ENCODE data around the gene IFIT1B. TPM values are rescaled to one million over a fixed set of nuclear protein-coding genes. Genes with fewer than 3 reads are reported as not detected.

Gene IFIT1B
- total RNA-seq, 1 experiment from 2014 or later = not detected

DNA sequence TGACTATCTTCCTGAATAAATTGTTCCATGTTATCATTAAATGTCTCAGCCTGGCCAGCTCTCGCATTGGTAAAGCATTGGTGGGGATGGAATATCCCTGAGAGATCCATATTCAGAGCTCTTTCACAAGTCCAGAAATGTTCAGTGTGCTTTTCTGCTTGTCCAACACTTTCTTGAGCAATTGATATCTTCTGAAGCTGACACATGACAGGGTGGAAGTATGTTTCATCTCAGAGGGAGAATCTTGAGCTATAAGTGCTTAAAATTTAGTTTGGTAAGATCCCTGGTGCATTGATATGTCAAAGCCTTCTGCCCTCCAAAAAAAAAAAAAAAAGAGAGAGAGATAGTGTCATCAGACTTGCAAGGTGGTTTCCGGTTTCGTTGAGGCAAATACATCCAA, 42.6 kb upstream of the IFIT1B start:
- TF ChIP-seq EZH2 (IDR thresholded peaks at IDR 0.05; ENCODE audit: borderline replicate concordance, low read depth, low read length, poor library complexity, severe bottlenecking) = no peak
- TF ChIP-seq, protein P1, sequence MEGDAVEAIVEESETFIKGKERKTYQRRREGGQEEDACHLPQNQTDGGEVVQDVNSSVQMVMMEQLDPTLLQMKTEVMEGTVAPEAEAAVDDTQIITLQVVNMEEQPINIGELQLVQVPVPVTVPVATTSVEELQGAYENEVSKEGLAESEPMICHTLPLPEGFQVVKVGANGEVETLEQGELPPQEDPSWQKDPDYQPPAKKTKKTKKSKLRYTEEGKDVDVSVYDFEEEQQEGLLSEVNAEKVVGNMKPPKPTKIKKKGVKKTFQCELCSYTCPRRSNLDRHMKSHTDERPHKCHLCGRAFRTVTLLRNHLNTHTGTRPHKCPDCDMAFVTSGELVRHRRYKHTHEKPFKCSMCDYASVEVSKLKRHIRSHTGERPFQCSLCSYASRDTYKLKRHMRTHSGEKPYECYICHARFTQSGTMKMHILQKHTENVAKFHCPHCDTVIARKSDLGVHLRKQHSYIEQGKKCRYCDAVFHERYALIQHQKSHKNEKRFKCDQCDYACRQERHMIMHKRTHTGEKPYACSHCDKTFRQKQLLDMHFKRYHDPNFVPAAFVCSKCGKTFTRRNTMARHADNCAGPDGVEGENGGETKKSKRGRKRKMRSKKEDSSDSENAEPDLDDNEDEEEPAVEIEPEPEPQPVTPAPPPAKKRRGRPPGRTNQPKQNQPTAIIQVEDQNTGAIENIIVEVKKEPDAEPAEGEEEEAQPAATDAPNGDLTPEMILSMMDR (conservative IDR thresholded peaks at IDR 0.05; ENCODE audit: low read depth, low read length) = no peak
- DNase-seq (ENCODE audit: low spot score) = no peak
- Histone ChIP-seq H3K27me3 (replicated peaks; ENCODE audit: insufficient read depth, low read depth, low read length, poor library complexity) (no peaks in the 10 kb centered on the region), H3K36me3 (ENCODE audit: insufficient read depth, low read length, poor library complexity, severe bottlenecking) (no peaks in the 10 kb centered on the region), H3K27ac (ENCODE audit: low read depth, low read length, poor library complexity, severe bottlenecking) (no peak overlapping the region), H3K4me1 (ENCODE audit: insufficient read depth, low read length, poor library complexity, severe bottlenecking) (peaks cover 19% of the 10 kb centered on the region), H3K4me3 (ENCODE audit: low read depth, low read length, poor library complexity, severe bottlenecking) (no peak overlapping the region), H3K9me3 (ENCODE audit: low read depth, low read length, poor library complexity, severe bottlenecking) (no peaks in the 10 kb centered on the region)
- intact Hi-C loops (cut with micrococcal nuclease; ENCODE audit: unreplicated experiment) = no loop called here
- ChIA-PET POLR2A (ENCODE audit: low non-redundant PET) (no interaction called here), CTCF (no interaction called here)
- BruUV-seq (replicated peaks) = no TSS peak

DNA sequence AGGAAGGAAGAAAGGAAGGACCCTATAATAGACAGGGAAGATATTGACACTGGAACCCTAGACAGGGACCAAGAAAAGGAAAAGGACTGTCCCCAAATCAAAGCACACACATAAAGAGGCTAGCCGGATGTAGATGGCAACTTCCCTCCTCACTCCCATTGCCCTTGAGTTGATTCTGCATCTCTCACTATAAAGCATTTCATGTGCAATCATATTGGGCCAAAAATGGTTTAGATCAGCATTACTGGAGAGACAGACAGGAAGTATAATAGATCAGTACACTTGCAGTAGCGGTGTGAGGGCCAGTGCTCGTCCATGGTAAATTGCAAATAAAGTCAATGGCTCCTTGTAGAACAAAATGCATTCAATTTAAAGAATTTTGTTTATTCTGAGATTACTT, 41.6 kb upstream of the IFIT1B start:
- H3K9me3 ChIP-seq (ENCODE audit: low read depth, low read length, poor library complexity, severe bottlenecking) = no peaks in the 10 kb centered on the region
- TF ChIP-seq, protein P1 (conservative IDR thresholded peaks at IDR 0.05; ENCODE audit: low read depth, low read length) = no peak
- no peak for TF ChIP-seq EZH2 (IDR thresholded peaks at IDR 0.05; ENCODE audit: borderline replicate concordance, low read depth, low read length, poor library complexity, severe bottlenecking)
- ChIA-PET CTCF (no interaction called here), POLR2A (ENCODE audit: low non-redundant PET) (no interaction called here)
- no peaks in the 10 kb centered on the region for H3K27me3 ChIP-seq (replicated peaks; ENCODE audit: insufficient read depth, low read depth, low read length, poor library complexity)
- peaks cover 19% of the 10 kb centered on the region for H3K4me1 ChIP-seq (ENCODE audit: insufficient read depth, low read length, poor library complexity, severe bottlenecking)
- H3K4me3 ChIP-seq (ENCODE audit: low read depth, low read length, poor library complexity, severe bottlenecking) = no peak overlapping the region
- no peak for DNase-seq (ENCODE audit: low spot score)
- H3K27ac ChIP-seq (ENCODE audit: low read depth, low read length, poor library complexity, severe bottlenecking) = no peak overlapping the region
- intact Hi-C loops (cut with micrococcal nuclease; ENCODE audit: unreplicated experiment) = no loop called here
- no peaks in the 10 kb centered on the region for H3K36me3 ChIP-seq (ENCODE audit: insufficient read depth, low read length, poor library complexity, severe bottlenecking)
- no TSS peak for BruUV-seq (replicated peaks)

DNA sequence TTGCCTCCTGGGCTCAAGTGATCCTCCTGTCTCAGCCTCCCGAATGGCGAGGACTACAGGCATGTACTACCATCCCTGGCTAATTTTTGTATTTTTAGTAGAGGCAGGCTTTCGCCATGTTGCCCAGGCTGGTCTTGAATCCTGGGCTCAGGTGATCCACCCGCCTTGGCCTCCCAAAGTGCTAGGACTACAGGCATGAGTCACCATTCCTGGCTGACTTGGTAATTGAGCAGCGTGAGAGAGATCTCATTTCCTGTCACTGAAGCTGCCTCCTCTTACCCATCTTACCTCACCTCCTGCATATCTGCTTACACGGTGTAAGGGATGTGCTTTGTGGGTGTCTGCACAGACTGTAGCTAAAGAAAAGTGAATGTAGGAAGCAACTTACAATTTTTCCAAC, 40.4 kb upstream of the IFIT1B start:
- ChIA-PET POLR2A (ENCODE audit: low non-redundant PET) (no interaction called here), CTCF (no interaction called here)
- peak; percentile 51 for DNase-seq (ENCODE audit: low spot score)
- BruUV-seq (replicated peaks) = no TSS peak
- Histone ChIP-seq H3K36me3 (ENCODE audit: insufficient read depth, low read length, poor library complexity, severe bottlenecking) (no peaks in the 10 kb centered on the region), H3K9me3 (ENCODE audit: low read depth, low read length, poor library complexity, severe bottlenecking) (no peaks in the 10 kb centered on the region), H3K27ac (ENCODE audit: low read depth, low read length, poor library complexity, severe bottlenecking) (no peak overlapping the region), H3K27me3 (replicated peaks; ENCODE audit: insufficient read depth, low read depth, low read length, poor library complexity) (no peaks in the 10 kb centered on the region), H3K4me1 (ENCODE audit: insufficient read depth, low read length, poor library complexity, severe bottlenecking) (peaks cover 22% of the 10 kb centered on the region), H3K4me3 (ENCODE audit: low read depth, low read length, poor library complexity, severe bottlenecking) (no peak overlapping the region)
- TF ChIP-seq, protein P1 (conservative IDR thresholded peaks at IDR 0.05; ENCODE audit: low read depth, low read length) = no peak
- no peak for TF ChIP-seq EZH2 (IDR thresholded peaks at IDR 0.05; ENCODE audit: borderline replicate concordance, low read depth, low read length, poor library complexity, severe bottlenecking)
- intact Hi-C loops (cut with micrococcal nuclease; ENCODE audit: unreplicated experiment) = no loop called here

Data from A673 (cell line).